GM23248 (cell line): ENCODE data around the gene MEP1A. TPM values are rescaled to one million over a fixed set of nuclear protein-coding genes. Genes with fewer than 3 reads are reported as not detected.
"Not testable (repeated sequence)": the region's sequence is repeated elsewhere in the genome, so short reads cannot be mapped to it uniquely, and the experiment has no call there.

Source experiments
- DNase-seq: peaks from one replicate; pipeline ENCODE4 v3.0.0-alpha.2; 2015
- H2AFZ ChIP-seq: fragments of 200-600 bp; sonication (generic); 2 replicates; pipeline ENCODE4 v1.6.1; 2016; ENCODE audit warnings: antibody characterized with exemption
- H3F3A ChIP-seq: fragments of 200-600 bp; sonication (generic); 2 replicates; pipeline ENCODE4 v1.6.1; 2016; ENCODE audit warnings: mild to moderate bottlenecking, antibody characterized with exemption, mixed run types; ENCODE audit not compliant: insufficient read depth
- H3K27ac ChIP-seq: fragments of 200-600 bp; sonication (generic); 2 replicates; pipeline ENCODE4 v1.5.1; 2016; ENCODE audit warnings: mild to moderate bottlenecking
- H3K27me3 ChIP-seq: fragments of 200-600 bp; sonication (generic); replicated peaks from 2 replicates; pipeline ENCODE4 v1.6.1; 2016; ENCODE audit warnings: mild to moderate bottlenecking; ENCODE audit not compliant: insufficient read depth
- H3K36me3 ChIP-seq: fragments of 200-600 bp; sonication (generic); 2 replicates; pipeline ENCODE4 v1.6.1; 2016; ENCODE audit warnings: low read depth, mild to moderate bottlenecking
- H3K4me1 ChIP-seq: fragments of 200-600 bp; sonication (generic); 2 replicates; pipeline ENCODE4 v1.6.1; 2016; ENCODE audit warnings: mild to moderate bottlenecking; ENCODE audit not compliant: insufficient read depth
- H3K4me2 ChIP-seq: fragments of 200-600 bp; sonication (generic); one replicate; pipeline ENCODE4 v1.6.1; 2016; ENCODE audit warnings: mild to moderate bottlenecking; ENCODE audit not compliant: unreplicated experiment
- H3K4me3 ChIP-seq: fragments of 200-600 bp; sonication (generic); 2 replicates; pipeline ENCODE4 v1.5.1; 2016; ENCODE audit warnings: mild to moderate bottlenecking
- H3K79me2 ChIP-seq: fragments of 200-600 bp; sonication (generic); 2 replicates; pipeline ENCODE4 v1.6.1; 2016; ENCODE audit warnings: mild to moderate bottlenecking; ENCODE audit not compliant: insufficient read depth
- H3K9ac ChIP-seq: fragments of 200-600 bp; sonication (generic); 2 replicates; pipeline ENCODE4 v1.6.1; 2016; ENCODE audit warnings: mild to moderate bottlenecking
- H3K9me2 ChIP-seq: fragments of 200-600 bp; sonication (generic); 2 replicates; pipeline ENCODE4 v1.6.1; 2016; ENCODE audit warnings: mixed run types, mild to moderate bottlenecking, moderate library complexity; ENCODE audit not compliant: insufficient read depth
- H3K9me3 ChIP-seq: fragments of 200-600 bp; sonication (generic); one replicate; pipeline ENCODE4 v1.6.1; 2017; ENCODE audit warnings: low read depth
- H4K20me1 ChIP-seq: fragments of 200-600 bp; sonication (generic); 2 replicates; pipeline ENCODE4 v1.6.0; 2016; ENCODE audit not compliant: insufficient read depth
- EZH2 ChIP-seq: fragments of 200-600 bp; sonication (generic); IDR thresholded peaks from 2 replicates; pipeline ENCODE4 v1.6.1; 2018; ENCODE audit warnings: antibody characterized with exemption, mild to moderate bottlenecking; ENCODE audit not compliant: insufficient read depth, poor library complexity, severe bottlenecking
- EZH2phosphoT487 ChIP-seq: fragments of 200-600 bp; sonication (generic); IDR thresholded peaks from 2 replicates; pipeline ENCODE4 v1.6.1; 2018; ENCODE audit warnings: antibody characterized with exemption, moderate library complexity, mild to moderate bottlenecking, low read depth; ENCODE audit not compliant: insufficient read depth
- WGBS, 2 experiments: methylation state at CpG; one replicate each; pipeline ENCODE4 v1.1.6; 2015 to 2017; ENCODE audit warnings: low lambda C conversion rate in 2 of 2, low coverage in 1 of 2; ENCODE audit errors: missing lambda C conversion rate in 2 of 2; 5-methylcytosine and 5-hydroxymethylcytosine counted together
- in situ Hi-C: fragments of 300-500 bp; cut with MboI; formaldehyde crosslinking; loops from 2 replicates; pipeline ENCODE4 v1.15.0; 2020
- polyA plus RNA-seq: library from polyadenylated mRNA; unstranded; fragments of >200 nt; fragmentation: Nextera tagmentation; extraction: Ambion mirVana; gene quantifications from 2 replicates; pipeline ENCODE4 v1.2.1, GENCODE V29; 2016
- total RNA-seq: library from RNA; depleted of rRNA; stranded (reverse); fragments of >200 nt; shearing (Covaris generic); gene quantifications from 2 replicates; pipeline ENCODE4 v1.2.3, GENCODE V29; 2014

Gene MEP1A
- total and polyA plus RNA-seq, 2 experiments from 2014 or later, result not detected

GRCh38 chr6:46845126-46845525, 51.9 kb downstream of the MEP1A start:
- no peaks in the 10 kb centered on the region for H3F3A ChIP-seq
- no peaks in the 10 kb centered on the region for H3K9me3 ChIP-seq
- no peaks in the 10 kb centered on the region for H3K4me1 ChIP-seq
- H3K36me3 ChIP-seq, result no peaks in the 10 kb centered on the region
- no peak for TF ChIP-seq EZH2
- TF ChIP-seq EZH2phosphoT487, result no peak
- H3K4me2 ChIP-seq, result no peak overlapping the region
- H2AFZ ChIP-seq, result no peak overlapping the region
- H3K27me3 ChIP-seq, result no peaks in the 10 kb centered on the region; the same call in 1 of the 2 replicates
- H3K4me3 ChIP-seq, result no peak overlapping the region
- no peak overlapping the region for H3K27ac ChIP-seq
- in situ Hi-C loops, result no loop called here
- H3K9ac ChIP-seq, result no peak overlapping the region
- DNase-seq, result no peak
- no peaks in the 10 kb centered on the region for H3K79me2 ChIP-seq
- WGBS, 2 experiments, result 12 to 21% methylated on average over 5 of the region's 5 CpGs
- H3K9me2 ChIP-seq, result no peaks in the 10 kb centered on the region
- no peaks in the 10 kb centered on the region for H4K20me1 ChIP-seq

DNA sequence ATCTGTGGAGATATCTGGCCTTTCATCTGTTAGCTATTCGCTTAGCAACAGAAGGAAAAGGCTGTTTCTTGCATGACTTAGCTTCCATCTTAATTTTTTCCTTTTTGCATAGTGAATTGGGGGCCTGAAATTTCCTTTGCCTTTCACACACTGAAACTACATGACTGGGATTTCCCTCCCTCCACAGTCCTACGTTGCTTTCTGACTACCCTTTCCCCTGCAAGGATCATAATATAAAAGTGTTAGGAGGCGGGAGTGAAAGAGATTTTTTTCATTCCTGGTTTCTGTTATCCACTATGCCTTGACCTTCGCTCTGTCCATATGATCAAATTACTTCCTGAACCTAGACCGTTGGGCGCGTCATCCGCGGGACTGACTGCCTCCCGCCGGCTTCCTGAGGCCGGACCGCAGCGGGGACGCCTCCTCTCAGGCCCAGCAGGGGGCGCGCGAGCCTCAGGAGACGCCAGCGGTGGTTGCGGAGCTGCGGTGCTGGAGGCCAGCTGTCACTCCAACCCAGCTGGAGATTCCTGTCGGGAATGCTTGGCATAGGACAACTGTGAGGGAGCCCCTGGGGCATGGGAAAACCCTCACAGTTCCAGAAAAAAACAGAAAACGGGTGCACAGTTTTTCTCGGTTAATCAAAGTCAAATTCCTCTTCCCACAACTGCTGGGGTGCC, 55.6 kb downstream of the MEP1A start:
- H3K9ac ChIP-seq, result no peak overlapping the region
- WGBS, 2 experiments, result 11 to 12% methylated on average over 25 of the region's 25 CpGs
- no peaks in the 10 kb centered on the region; the same call in 1 of the 2 replicates for H3K27me3 ChIP-seq
- no peaks in the 10 kb centered on the region for H4K20me1 ChIP-seq
- TF ChIP-seq EZH2phosphoT487 (no peak), EZH2 (no peak)
- H3K4me2 ChIP-seq, result no peak overlapping the region
- no peaks in the 10 kb centered on the region for H3K36me3 ChIP-seq
- H3K4me1 ChIP-seq, result no peaks in the 10 kb centered on the region
- H3K9me3 ChIP-seq, result no peaks in the 10 kb centered on the region
- in situ Hi-C loops, result no loop called here
- no peaks in the 10 kb centered on the region for H3K9me2 ChIP-seq
- H3F3A ChIP-seq, result no peaks in the 10 kb centered on the region
- no peaks in the 10 kb centered on the region for H3K79me2 ChIP-seq
- peak; percentile 84 for DNase-seq
- H3K4me3 ChIP-seq, result 0 out of 2 replicates have a peak overlapping the region, but pooled peaks have one; percentile 41
- H2AFZ ChIP-seq, result peak overlapping the region; percentile 71; the same call in 1 of the 2 replicates
- H3K27ac ChIP-seq, result no peak overlapping the region

GRCh38 chr6:46849361-46849690, 56.1 kb downstream of the MEP1A start:
- no peaks in the 10 kb centered on the region for H3F3A ChIP-seq
- no peak overlapping the region for H3K4me3 ChIP-seq
- no peaks in the 10 kb centered on the region for H4K20me1 ChIP-seq
- no peak overlapping the region for H3K27ac ChIP-seq
- no peaks in the 10 kb centered on the region for H3K9me3 ChIP-seq
- no peaks in the 10 kb centered on the region for H3K9me2 ChIP-seq
- TF ChIP-seq EZH2, result no peak
- no peak for TF ChIP-seq EZH2phosphoT487
- H3K27me3 ChIP-seq, result no peaks in the 10 kb centered on the region; the same call in 1 of the 2 replicates
- 33 to 40% methylated on average over 5 of the region's 5 CpGs for WGBS, 2 experiments
- no peaks in the 10 kb centered on the region for H3K4me1 ChIP-seq
- in situ Hi-C loops, result no loop called here
- H2AFZ ChIP-seq, result no peak overlapping the region
- no peak overlapping the region for H3K4me2 ChIP-seq
- H3K9ac ChIP-seq, result no peak overlapping the region
- H3K36me3 ChIP-seq, result no peaks in the 10 kb centered on the region
- no peak for DNase-seq
- H3K79me2 ChIP-seq, result no peaks in the 10 kb centered on the region

DNA sequence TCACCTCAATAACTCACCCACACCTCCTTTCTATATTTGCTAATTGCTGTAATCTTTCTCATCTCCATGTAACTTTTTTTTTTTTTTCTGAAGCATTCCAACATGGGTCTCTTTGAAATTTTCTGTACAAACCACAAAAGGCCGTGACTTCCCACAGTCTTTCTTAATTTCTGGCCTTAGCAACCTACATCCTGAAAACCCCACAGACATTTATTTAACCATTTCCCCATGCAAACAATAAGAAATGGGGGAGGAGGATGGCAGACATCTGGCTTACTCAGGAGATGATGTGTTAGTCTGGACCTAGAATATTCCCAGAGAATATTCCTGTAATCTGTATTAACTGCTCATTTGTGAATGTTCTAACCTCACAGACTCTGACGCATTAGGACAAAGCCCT, 57.6 kb downstream of the MEP1A start:
- H3K79me2 ChIP-seq, result no peaks in the 10 kb centered on the region
- H3K4me2 ChIP-seq, result no peak overlapping the region
- H3K4me1 ChIP-seq, result no peaks in the 10 kb centered on the region
- H3F3A ChIP-seq, result no peaks in the 10 kb centered on the region
- in situ Hi-C loops, result loop anchor here (10.0 kb wide), 1 partner anchor 194 kb away; the partner anchor contains the start of gene ADGRF1
- no peak overlapping the region for H3K27ac ChIP-seq
- no peaks in the 10 kb centered on the region for H3K36me3 ChIP-seq
- no peak for TF ChIP-seq EZH2phosphoT487
- TF ChIP-seq EZH2, result no peak
- H3K4me3 ChIP-seq, result no peak overlapping the region
- H3K27me3 ChIP-seq, result no peaks in the 10 kb centered on the region; the same call in 1 of the 2 replicates
- DNase-seq, result no peak
- H3K9ac ChIP-seq, result no peak overlapping the region
- no peak overlapping the region for H2AFZ ChIP-seq
- no peaks in the 10 kb centered on the region for H3K9me3 ChIP-seq
- WGBS, 2 experiments, result 80 to 87% methylated on average over 2 of the region's 2 CpGs
- H4K20me1 ChIP-seq, result no peaks in the 10 kb centered on the region
- H3K9me2 ChIP-seq, result no peaks in the 10 kb centered on the region

GRCh38 chr6:46851576-46851975, 58.4 kb downstream of the MEP1A start:
- not testable (repeated sequence) for H3K9me2 ChIP-seq, DNase-seq, H3K79me2 ChIP-seq, H3K4me1 ChIP-seq, H3K4me3 ChIP-seq, H2AFZ ChIP-seq, H4K20me1 ChIP-seq, H3K9ac ChIP-seq, H3K36me3 ChIP-seq, H3K9me3 ChIP-seq, H3K4me2 ChIP-seq, H3F3A ChIP-seq, H3K27ac ChIP-seq, H3K27me3 ChIP-seq
- in situ Hi-C loops, result loop anchor here (10.0 kb wide), 1 partner anchor 193 kb away; the partner anchor contains the start of gene ADGRF1
- 33 to 40% methylated on average over 4 of the region's 4 CpGs for WGBS, 2 experiments

- H3K9me2 ChIP-seq, H3F3A ChIP-seq, H3K79me2 ChIP-seq, H3K4me3 ChIP-seq, H3K9ac ChIP-seq, H3K4me1 ChIP-seq, H3K9me3 ChIP-seq, H2AFZ ChIP-seq, H3K4me2 ChIP-seq, H3K36me3 ChIP-seq, H4K20me1 ChIP-seq, H3K27me3 ChIP-seq, H3K27ac ChIP-seq: not testable (repeated sequence)
- DNase-seq, result peak; percentile 37
- in situ Hi-C loops, result loop anchor here (10.0 kb wide), 1 partner anchor 189 kb away; the partner anchor contains the start of gene ADGRF1
- 15 to 23% methylated on average over 1 of the region's 1 CpG for WGBS, 2 experiments
Observed at GRCh38 chr6:46855966-46856365, 62.8 kb downstream of the MEP1A start.
